ENCODE measurements around the gene EPS8L2.
A peak's percentile ranks its signal among the peaks of the same experiment; 100 is the strongest.
"Not testable (repeated sequence)": the region's sequence is repeated elsewhere in the genome, so short reads cannot be mapped to it uniquely, and the experiment has no call there.

The EPS8L2 gene

GRCh38 chr11:726278-727220 lies 20.5 kb downstream of the EPS8L2 start:
- DNase-seq, result peak; percentile 46

- DNase-seq, result no peak
Measured at GRCh38 chr11:727281-727701, 21.3 kb downstream of the EPS8L2 start.

GRCh38 chr11:727859-728748 lies 22.1 kb downstream of the EPS8L2 start:
- peak; percentile 73 for DNase-seq

GRCh38 chr11:728901-729491 lies 23.0 kb downstream of the EPS8L2 start:
- no peak for DNase-seq

GRCh38 chr11:729492-730074 lies 23.6 kb downstream of the EPS8L2 start:
- DNase-seq, result no peak

GRCh38 chr11:733072-733471 lies 27.0 kb downstream of the EPS8L2 start:
- DNase-seq, result no peak

GRCh38 chr11:734541-734940 lies 28.5 kb downstream of the EPS8L2 start:
- DNase-seq, result not testable (repeated sequence)

- DNase-seq, result no peak
Measured at GRCh38 chr11:737366-737765, 31.3 kb downstream of the EPS8L2 start.

- DNase-seq, result not testable (repeated sequence)
Measured at GRCh38 chr11:737899-738298, 31.9 kb downstream of the EPS8L2 start.

GRCh38 chr11:742156-742546 lies 36.1 kb downstream of the EPS8L2 start:
- DNase-seq, result no peak

- no peak for DNase-seq
Measured at GRCh38 chr11:742571-743201, 36.7 kb downstream of the EPS8L2 start.

GRCh38 chr11:745428-745827 lies 39.4 kb downstream of the EPS8L2 start:
- DNase-seq, result no peak

- no peak for DNase-seq
Measured at GRCh38 chr11:746289-747157, 40.5 kb downstream of the EPS8L2 start.

- peak; percentile 68 for DNase-seq
Measured at GRCh38 chr11:747158-748006, 41.4 kb downstream of the EPS8L2 start, which contains the start of gene TALDO1. Gene TALDO1 (plus strand): TSS chr11:747464. CDS start chr11:747482, 18 bp downstream.

- no peak for DNase-seq
Measured at GRCh38 chr11:748007-748359, 42.0 kb downstream of the EPS8L2 start.

GRCh38 chr11:749731-750130 lies 43.7 kb downstream of the EPS8L2 start:
- DNase-seq, result no peak

- no peak for DNase-seq
Measured at GRCh38 chr11:760236-760635, 54.2 kb downstream of the EPS8L2 start.

- DNase-seq, result no peak
Measured at GRCh38 chr11:761526-762108, 55.6 kb downstream of the EPS8L2 start.

GRCh38 chr11:762421-763072 lies 56.5 kb downstream of the EPS8L2 start:
- DNase-seq, result no peak
